Peyer's patch (tissue), 4 donors: Measurements from ENCODE around the gene TECR.

Source experiments
- CTCF ChIP-seq, 6 experiments: fragments of 450-650 bp in 4 of 6; fragments of 200-600 bp in 2 of 6; sonication (generic) in 1 of 6; IDR thresholded peaks; one replicate each; pipeline ENCODE4 v1.5.1; 2017 to 2019; ENCODE audit warnings: antibody characterized with exemption in 6 of 6, mild to moderate bottlenecking in 3 of 6, moderate library complexity in 1 of 6
- POLR2A ChIP-seq, 2 donors: fragments of 450-650 bp; IDR thresholded peaks; one replicate each; pipeline ENCODE4 v1.5.1; 2017; ENCODE audit warnings: antibody characterized with exemption in 2 of 2, mild to moderate bottlenecking in 2 of 2, moderate library complexity in 2 of 2

- TF ChIP-seq CTCF (IDR thresholded peaks at IDR 0.05), result no peak
- TF ChIP-seq POLR2A (IDR thresholded peaks at IDR 0.05), result no peak
Measured at GRCh38 chr19:14563590-14563926, 34.2 kb downstream of the TECR start.
